Activated T-helper 2 cell treated with anti-CD3 and anti-CD28 coated beads, Interferon-gamma antibody, Interleukin-2, Interleukin-4, amounts not matched to agents 10 μg/mL and 5 μg/mL and 100 μg/mL, durations not matched to agents 14 hours and 24 hours and 36 hours (primary cell): ENCODE results near the gene GJD4. TPM values are rescaled to one million over a fixed set of nuclear protein-coding genes. Genes with fewer than 3 reads are reported as not detected.

ENCODE experiments used
- DNase-seq: peaks from one replicate; pipeline ENCODE4 v3.0.0; 2021; ENCODE audit warnings: low spot score
- H3K27ac Mint-ChIP-seq: one replicate; pipeline ENCODE4 v1.8.0; 2021; ENCODE audit warnings: mixed read lengths
- H3K27me3 Mint-ChIP-seq: one replicate; pipeline ENCODE4 v1.8.0; 2021; ENCODE audit warnings: low read depth, mixed read lengths
- H3K36me3 Mint-ChIP-seq: one replicate; pipeline ENCODE4 v1.8.0; 2021; ENCODE audit warnings: low read depth, mixed read lengths
- H3K4me1 Mint-ChIP-seq: one replicate; pipeline ENCODE4 v1.8.0; 2021; ENCODE audit warnings: low read depth, mixed read lengths
- H3K4me3 Mint-ChIP-seq: one replicate; pipeline ENCODE4 v1.8.0; 2021; ENCODE audit warnings: low read depth, mild to moderate bottlenecking, moderate library complexity, mixed read lengths
- H3K9me3 Mint-ChIP-seq: one replicate; pipeline ENCODE4 v1.8.0; 2021; ENCODE audit warnings: mixed read lengths
- intact Hi-C: fragments of 100-400 bp; cut with micrococcal nuclease; formaldehyde crosslinking; loops from one replicate; pipeline ENCODE4 v1.15.1; 2023
- total RNA-seq: library from RNA; stranded (reverse); gene quantifications from 2 replicates; pipeline ENCODE4 v1.2.3, GENCODE V29; 2022

The GJD4 gene
- total RNA-seq, 1 donor from 2014 or later = not detected

GRCh38 chr10:35650894-35651293 is 45.8 kb downstream of the GJD4 start:
- Mint-ChIP-seq H3K4me3 (no peak overlapping the region), H3K36me3 (no peaks in the 10 kb centered on the region), H3K9me3 (no peaks in the 10 kb centered on the region), H3K27me3 (peaks cover 6% of the 10 kb centered on the region), H3K4me1 (no peaks in the 10 kb centered on the region), H3K27ac (no peak overlapping the region)
- no peak for DNase-seq
- intact Hi-C loops = no loop called here

- intact Hi-C loops = no loop called here
- Mint-ChIP-seq H3K4me1 (no peaks in the 10 kb centered on the region), H3K27ac (no peak overlapping the region), H3K9me3 (no peaks in the 10 kb centered on the region), H3K4me3 (no peak overlapping the region), H3K27me3 (peaks cover 3% of the 10 kb centered on the region), H3K36me3 (no peaks in the 10 kb centered on the region)
- DNase-seq = no peak
Observed at GRCh38 chr10:35652824-35653223, 47.7 kb downstream of the GJD4 start.

DNA sequence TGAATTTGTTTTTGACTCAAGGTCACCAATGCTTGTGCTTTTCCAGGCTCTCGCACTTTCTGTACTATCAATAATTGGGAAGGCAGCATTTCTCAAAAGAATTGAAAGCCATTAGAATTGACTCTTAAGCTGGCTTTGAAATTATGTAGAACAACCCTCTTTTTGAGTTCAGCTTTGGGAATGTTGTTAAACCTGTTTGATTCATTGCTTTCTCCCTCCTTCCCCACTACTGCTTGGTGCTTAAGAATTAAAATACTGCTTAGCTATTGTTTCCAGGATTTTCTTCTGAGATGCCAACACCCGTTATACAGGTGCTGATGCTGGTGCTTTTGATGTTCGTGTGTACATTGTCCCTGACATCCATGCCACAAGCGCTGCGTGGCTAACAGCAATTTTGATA is 52.5 kb downstream of the GJD4 start:
- Mint-ChIP-seq H3K9me3 (no peaks in the 10 kb centered on the region), H3K27ac (no peak overlapping the region), H3K27me3 (no peaks in the 10 kb centered on the region), H3K4me3 (no peak overlapping the region), H3K4me1 (no peaks in the 10 kb centered on the region), H3K36me3 (no peaks in the 10 kb centered on the region)
- intact Hi-C loops = no loop called here
- no peak for DNase-seq

Other genes with a start within 250 kb of the GJD4 start
- gene FZD8, start 37.0 kb downstream of the GJD4 start, total RNA-seq = 1.0 and 1.1 TPM in 2 replicates